Caco-2 (cell line): ENCODE data around the gene RAD18. TPM values are rescaled to one million over a fixed set of nuclear protein-coding genes. Genes with fewer than 3 reads are reported as not detected.

Experiments used
- BruUV-seq: library from RNA; stranded (reverse); fragments of 400-500 nt; replicated peaks from 2 replicates; lab custom pipeline; 2021; lab: Mats Ljungman, UMichigan
- CTCF ChIA-PET: fragments of 300-600 bp; sonication (Branson Sonifier 250); formaldehyde crosslinking; loops from one replicate; lab custom pipeline; 2022; ENCODE audit warnings: antibody characterized with exemption; lab: Charles Lee
- POLR2A ChIA-PET: fragments of 300-600 bp; sonication (Branson Sonifier 250); formaldehyde crosslinking; loops from one replicate; lab custom pipeline; 2022; ENCODE audit warnings: antibody characterized with exemption; lab: Charles Lee
- DNase-seq, 2 experiments: peaks; one replicate each; pipeline versions ENCODE4 v3.0.0 to v3.0.0-alpha.2; 2020 to 2022
- H3K27me3 ChIP-seq: replicated peaks from 2 replicates; pipeline ENCODE4 v1.6.0; 2011; ENCODE audit warnings: low read length; ENCODE audit not compliant: control insufficient read depth, insufficient read depth
- H3K36me3 ChIP-seq: 2 replicates; pipeline ENCODE4 v1.5.1; 2011; ENCODE audit warnings: low read length; ENCODE audit not compliant: control insufficient read depth, insufficient read depth
- H3K4me1 ChIP-seq: fragments of 250-450 bp; sonication (Bioruptor Pico); 2 replicates; pipeline ENCODE4 v1.5.1; 2020; ENCODE audit warnings: mild to moderate bottlenecking
- H3K4me3 ChIP-seq: 2 replicates; pipeline ENCODE4 v1.5.1; 2011; ENCODE audit warnings: low read depth, mild to moderate bottlenecking, control low read depth, low read length
- H3K9me3 ChIP-seq: fragments of 250-450 bp; sonication (Bioruptor Pico); 2 replicates; pipeline ENCODE4 v1.5.1; 2020; ENCODE audit warnings: mild to moderate bottlenecking, moderate library complexity
- H3K27ac Mint-ChIP-seq: one replicate; pipeline ENCODE4 v1.8.0; 2022; ENCODE audit warnings: mixed read lengths; ENCODE audit not compliant: unreplicated experiment
- H3K27me3 Mint-ChIP-seq: one replicate; pipeline ENCODE4 v1.8.0; 2022; ENCODE audit warnings: mixed read lengths; ENCODE audit not compliant: insufficient read depth, unreplicated experiment
- H3K36me3 Mint-ChIP-seq: one replicate; pipeline ENCODE4 v1.8.0; 2022; ENCODE audit warnings: mild to moderate bottlenecking, mixed read lengths; ENCODE audit not compliant: insufficient read depth, unreplicated experiment
- H3K4me1 Mint-ChIP-seq: one replicate; pipeline ENCODE4 v1.8.0; 2022; ENCODE audit warnings: low read depth, mixed read lengths; ENCODE audit not compliant: unreplicated experiment
- H3K4me3 Mint-ChIP-seq: one replicate; pipeline ENCODE4 v1.8.0; 2022; ENCODE audit warnings: mild to moderate bottlenecking, moderate library complexity, mixed read lengths; ENCODE audit not compliant: unreplicated experiment
- H3K9me3 Mint-ChIP-seq: one replicate; pipeline ENCODE4 v1.8.0; 2022; ENCODE audit warnings: mixed read lengths; ENCODE audit not compliant: unreplicated experiment
- CTCF ChIP-seq, 2 experiments: fragments of 200-600 bp in 1 of 2; IDR thresholded peaks; 1 replicate in 1 of 2; 2 replicates in 1 of 2; pipeline versions ENCODE4 v1.5.1 to v1.8.0; 2011 to 2022; ENCODE audit warnings: antibody characterized with exemption in 1 of 2, control low read depth in 1 of 2, inconsistent platforms in 1 of 2, low read depth in 1 of 2, low read length in 1 of 2, mild to moderate bottlenecking in 1 of 2, moderate library complexity in 1 of 2; ENCODE audit not compliant: insufficient read depth in 1 of 2, severe bottlenecking in 1 of 2, unreplicated experiment in 1 of 2
- intact Hi-C: fragments of 100-400 bp; cut with micrococcal nuclease; formaldehyde crosslinking; loops from one replicate; pipeline ENCODE4 v1.10.0; 2022; ENCODE audit not compliant: unreplicated experiment
- total RNA-seq: library from RNA; stranded (reverse); gene quantifications from 2 replicates; pipeline ENCODE4 v1.2.3, GENCODE V29; 2022

Gene RAD18
- total RNA-seq, 1 experiment from 2014 or later, result 19.3 TPM

GRCh38 chr3:8868996-8869395 is 94.3 kb downstream of the RAD18 start:
- DNase-seq, result no peak
- POLR2A ChIA-PET, result no interaction called here

GRCh38 chr3:8867646-8868045 is 95.6 kb downstream of the RAD18 start:
- CTCF ChIA-PET, result no interaction called here
- no TSS peak for BruUV-seq
- intact Hi-C loops, result no loop called here
- POLR2A ChIA-PET, result no interaction called here
- TF ChIP-seq CTCF (IDR thresholded peaks at IDR 0.05; ENCODE audit: insufficient read depth in 1 of 2, low read depth in 1 of 2, low read length in 1 of 2, severe bottlenecking in 1 of 2, unreplicated experiment in 1 of 2), result no peak
- Histone ChIP-seq H3K9me3 (no peaks in the 10 kb centered on the region), H3K4me1 (peaks cover 19% of the 10 kb centered on the region), H3K36me3 (no peaks in the 10 kb centered on the region), H3K27me3 (no peaks in the 10 kb centered on the region), H3K4me3 (no peak overlapping the region)
- Mint-ChIP-seq H3K4me1 (peaks cover 20% of the 10 kb centered on the region), H3K27me3 (no peaks in the 10 kb centered on the region), H3K4me3 (no peak overlapping the region), H3K27ac (no peak overlapping the region), H3K36me3 (no peaks in the 10 kb centered on the region), H3K9me3 (no peaks in the 10 kb centered on the region)
- DNase-seq, result no peak

More at GRCh38 chr3:8868996-8869395, 94.3 kb downstream of the RAD18 start:
- no peaks in the 10 kb centered on the region for H3K36me3 ChIP-seq
- H3K4me1 ChIP-seq, result peaks cover 19% of the 10 kb centered on the region
- no peak for TF ChIP-seq CTCF (IDR thresholded peaks at IDR 0.05; ENCODE audit: insufficient read depth in 1 of 2, low read depth in 1 of 2, low read length in 1 of 2, severe bottlenecking in 1 of 2, unreplicated experiment in 1 of 2)
- no peak overlapping the region for H3K4me3 ChIP-seq
- H3K27me3 Mint-ChIP-seq, result no peaks in the 10 kb centered on the region
- H3K4me3 Mint-ChIP-seq, result no peak overlapping the region
- no peaks in the 10 kb centered on the region for H3K27me3 ChIP-seq
- H3K9me3 ChIP-seq, result no peaks in the 10 kb centered on the region
- peak overlapping the region; percentile 22 for H3K27ac Mint-ChIP-seq
- no peaks in the 10 kb centered on the region for H3K36me3 Mint-ChIP-seq
- H3K4me1 Mint-ChIP-seq, result peaks cover 25% of the 10 kb centered on the region
- BruUV-seq, result no TSS peak
- CTCF ChIA-PET, result no interaction called here
- no peaks in the 10 kb centered on the region for H3K9me3 Mint-ChIP-seq
- intact Hi-C loops, result no loop called here

GRCh38 chr3:8865697-8866096 is 97.6 kb downstream of the RAD18 start:
- no peak for DNase-seq
- intact Hi-C loops, result no loop called here
- H3K4me1 ChIP-seq, result peaks cover 10% of the 10 kb centered on the region; the same call in 1 of the 2 replicates

More at GRCh38 chr3:8865697-8866096, 97.6 kb downstream of the RAD18 start:
- no TSS peak for BruUV-seq
- Mint-ChIP-seq H3K36me3 (no peaks in the 10 kb centered on the region), H3K4me3 (no peak overlapping the region), H3K9me3 (no peaks in the 10 kb centered on the region), H3K27ac (no peak overlapping the region), H3K27me3 (no peaks in the 10 kb centered on the region), H3K4me1 (peaks cover 14% of the 10 kb centered on the region)
- Histone ChIP-seq H3K4me3 (no peak overlapping the region), H3K9me3 (no peaks in the 10 kb centered on the region), H3K27me3 (no peaks in the 10 kb centered on the region), H3K36me3 (no peaks in the 10 kb centered on the region)
- TF ChIP-seq CTCF (IDR thresholded peaks at IDR 0.05; ENCODE audit: insufficient read depth in 1 of 2, low read depth in 1 of 2, low read length in 1 of 2, severe bottlenecking in 1 of 2, unreplicated experiment in 1 of 2), result no peak
- ChIA-PET POLR2A (no interaction called here), CTCF (no interaction called here)
